A375 (cell line): ENCODE measurements around the gene SCAF8. TPM values are rescaled to one million over a fixed set of nuclear protein-coding genes. Genes with fewer than 3 reads are reported as not detected.

ENCODE experiments used
- small RNA-seq: library from RNA; depleted of rRNA; stranded (forward); fragments of <200 nt; gene quantifications from one replicate; pipeline ENCODE3, GENCODE V24; 2014
- total RNA-seq: library from RNA; depleted of rRNA; stranded (reverse); fragments of >200 nt; shearing (Covaris generic); gene quantifications from 2 replicates; pipeline ENCODE4 v1.2.3, GENCODE V29; 2014; rRNA removed

SCAF8 gene, protein sequence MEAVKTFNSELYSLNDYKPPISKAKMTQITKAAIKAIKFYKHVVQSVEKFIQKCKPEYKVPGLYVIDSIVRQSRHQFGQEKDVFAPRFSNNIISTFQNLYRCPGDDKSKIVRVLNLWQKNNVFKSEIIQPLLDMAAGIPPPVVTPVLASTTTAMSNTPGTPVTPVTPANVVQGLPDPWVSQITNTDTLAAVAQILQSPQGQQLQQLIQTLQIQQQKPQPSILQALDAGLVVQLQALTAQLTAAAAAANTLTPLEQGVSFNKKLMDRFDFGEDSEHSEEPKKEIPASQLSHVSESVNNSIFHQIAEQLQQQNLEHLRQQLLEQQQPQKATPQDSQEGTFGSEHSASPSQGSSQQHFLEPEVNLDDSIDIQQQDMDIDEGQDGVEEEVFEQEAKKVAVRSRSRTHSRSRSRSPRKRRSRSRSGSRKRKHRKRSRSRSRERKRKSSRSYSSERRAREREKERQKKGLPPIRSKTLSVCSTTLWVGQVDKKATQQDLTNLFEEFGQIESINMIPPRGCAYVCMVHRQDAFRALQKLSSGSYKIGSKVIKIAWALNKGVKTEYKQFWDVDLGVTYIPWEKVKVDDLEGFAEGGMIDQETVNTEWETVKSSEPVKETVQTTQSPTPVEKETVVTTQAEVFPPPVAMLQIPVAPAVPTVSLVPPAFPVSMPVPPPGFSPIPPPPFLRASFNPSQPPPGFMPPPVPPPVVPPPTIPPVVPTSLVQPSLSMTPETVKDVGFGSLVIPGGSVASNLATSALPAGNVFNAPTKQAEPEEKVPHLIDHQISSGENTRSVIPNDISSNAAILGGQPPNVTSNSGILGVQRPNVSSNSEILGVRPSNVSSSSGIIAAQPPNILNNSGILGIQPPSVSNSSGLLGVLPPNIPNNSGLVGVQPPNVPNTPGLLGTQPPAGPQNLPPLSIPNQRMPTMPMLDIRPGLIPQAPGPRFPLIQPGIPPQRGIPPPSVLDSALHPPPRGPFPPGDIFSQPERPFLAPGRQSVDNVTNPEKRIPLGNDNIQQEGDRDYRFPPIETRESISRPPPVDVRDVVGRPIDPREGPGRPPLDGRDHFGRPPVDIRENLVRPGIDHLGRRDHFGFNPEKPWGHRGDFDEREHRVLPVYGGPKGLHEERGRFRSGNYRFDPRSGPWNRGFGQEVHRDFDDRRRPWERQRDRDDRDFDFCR (N-terminal part only)
- total RNA-seq = 22.3 and 25.2 TPM in 2 replicates

DNA sequence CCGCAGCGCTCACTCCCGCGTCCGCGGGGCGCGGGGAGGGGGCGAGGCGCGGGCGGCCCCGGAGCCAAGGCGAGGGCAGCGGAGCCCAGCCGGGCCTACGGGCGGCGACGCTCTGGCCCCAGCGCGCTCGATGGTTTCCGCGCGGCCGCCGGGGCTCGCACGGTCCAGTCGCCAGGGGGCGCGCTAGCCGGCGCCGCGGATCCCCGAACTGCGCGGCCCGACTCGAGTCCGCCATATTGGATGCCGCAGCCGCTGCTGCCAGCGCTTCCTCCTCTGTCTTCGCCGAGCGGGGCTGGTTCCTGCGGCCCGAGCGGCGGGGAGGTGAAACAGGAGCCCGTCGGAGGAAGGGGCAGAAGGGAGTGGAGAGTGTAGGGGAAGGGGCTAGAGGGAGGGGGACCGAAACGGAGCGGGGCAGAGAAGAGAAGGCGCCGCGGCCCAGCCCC is at the start of gene SCAF8:
Gene SCAF8 (plus strand): TSS at position 234 of the 443 bp plus-strand sequence. CDS start 485 bp downstream, outside the sequence.

Small RNA genes lying within 50 kb of the gene (small RNA-seq; reads per million reads assigned to genes)
- gene MIR1273C (not detected), gene RNU6-824P (not detected)

Other genes starting within 250 kb of the SCAF8 start
- 2.3 and 3.9 TPM in 2 replicates for gene CNKSR3, start 222.7 kb upstream of the SCAF8 start, total RNA-seq